Stimulated activated CD8-positive, alpha-beta memory T cell treated with anti-CD3 and anti-CD28 coated beads, Interleukin-4, amount 100 ng/mL, for 24 hours (primary cell): ENCODE results near the gene ZBTB4.

Experiments
- DNase-seq: peaks from one replicate; pipeline ENCODE4 v3.0.0-alpha.2; 2020; ENCODE audit warnings: low read depth

ZBTB4 gene

GRCh38 chr17:7441266-7441665 is 38.2 kb downstream of the ZBTB4 start:
- no peak for DNase-seq

- no peak for DNase-seq
Observed at GRCh38 chr17:7440834-7441195, 38.6 kb downstream of the ZBTB4 start.

- DNase-seq: no peak
Observed at GRCh38 chr17:7440113-7440833, 39.2 kb downstream of the ZBTB4 start.

- no peak for DNase-seq
Observed at GRCh38 chr17:7439462-7440112, 39.8 kb downstream of the ZBTB4 start, which contains the start of gene FGF11. TSS of gene FGF11 (plus strand) at chr17:7439512. CDS start at chr17:7439621, 109 bp downstream.

GRCh38 chr17:7438656-7439460 is 40.6 kb downstream of the ZBTB4 start:
- DNase-seq: no peak

- peak; percentile 56 for DNase-seq
Observed at GRCh38 chr17:7437950-7438614, 41.3 kb downstream of the ZBTB4 start.

DNA sequence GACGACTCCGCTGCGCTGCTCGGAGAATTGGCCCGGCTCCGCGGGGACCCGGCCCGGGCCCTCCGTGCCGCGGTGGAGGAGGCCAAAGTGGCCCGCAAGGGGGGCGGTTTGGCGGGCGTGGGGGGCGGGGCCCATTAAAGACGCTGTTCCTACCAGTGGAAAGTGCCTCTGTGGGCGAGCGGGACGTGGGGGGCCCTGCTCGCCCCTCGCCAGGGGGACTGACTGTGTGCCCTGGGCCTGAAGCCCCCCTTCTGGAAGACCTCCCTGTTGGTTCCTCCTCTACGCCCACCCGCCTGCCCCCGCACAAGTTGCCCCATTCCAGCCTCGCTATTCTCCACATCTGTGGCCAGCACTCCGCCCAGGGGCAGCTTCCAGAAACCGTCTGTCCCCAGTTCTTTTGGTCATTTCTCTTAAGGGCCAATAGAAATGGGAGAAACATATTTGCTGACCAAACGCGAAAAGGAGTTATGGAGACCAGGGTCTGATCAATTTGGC is 42.0 kb downstream of the ZBTB4 start:
- DNase-seq: no peak

DNA sequence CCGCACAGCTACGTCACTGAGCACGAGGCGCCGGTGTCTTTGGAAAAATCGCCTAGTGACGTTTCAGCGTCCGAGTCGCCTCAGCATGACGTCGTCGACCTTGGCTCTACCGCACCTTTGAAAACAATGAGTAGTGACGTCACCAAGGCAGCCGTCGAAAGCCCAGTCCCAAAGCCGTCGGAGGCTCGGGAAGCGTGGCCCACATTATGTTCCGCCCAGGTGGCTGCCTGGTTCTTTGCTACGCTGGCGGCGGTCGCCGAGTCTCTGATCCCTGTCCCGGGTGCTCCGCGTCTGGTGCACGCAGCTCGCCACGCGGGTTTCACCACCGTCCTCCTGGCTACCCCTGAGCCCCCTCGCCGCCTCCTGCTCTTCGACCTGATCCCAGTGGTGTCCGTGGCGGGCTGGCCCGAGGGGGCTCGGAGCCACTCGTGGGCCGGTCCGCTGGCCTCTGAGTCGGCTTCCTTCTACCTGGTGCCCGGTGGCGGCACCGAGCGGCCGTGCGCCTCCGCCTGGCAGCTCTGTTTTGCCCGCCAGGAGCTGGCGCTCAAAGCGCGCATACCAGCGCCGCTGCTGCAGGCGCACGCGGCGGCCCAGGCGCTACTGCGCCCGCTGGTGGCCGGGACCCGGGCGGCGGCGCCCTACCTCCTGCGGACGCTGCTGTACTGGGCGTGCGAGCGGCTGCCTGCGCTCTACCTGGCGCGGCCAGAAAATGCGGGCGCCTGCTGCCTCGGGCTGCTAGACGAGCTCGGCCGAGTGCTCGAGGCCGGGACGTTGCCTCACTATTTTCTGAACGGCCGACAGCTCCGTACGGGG is 42.7 kb downstream of the ZBTB4 start:
- peak; percentile 70 for DNase-seq

- no peak for DNase-seq
Observed at GRCh38 chr17:7435676-7436555, 43.5 kb downstream of the ZBTB4 start.

GRCh38 chr17:7432296-7432695 is 47.1 kb downstream of the ZBTB4 start:
- no peak for DNase-seq

DNA sequence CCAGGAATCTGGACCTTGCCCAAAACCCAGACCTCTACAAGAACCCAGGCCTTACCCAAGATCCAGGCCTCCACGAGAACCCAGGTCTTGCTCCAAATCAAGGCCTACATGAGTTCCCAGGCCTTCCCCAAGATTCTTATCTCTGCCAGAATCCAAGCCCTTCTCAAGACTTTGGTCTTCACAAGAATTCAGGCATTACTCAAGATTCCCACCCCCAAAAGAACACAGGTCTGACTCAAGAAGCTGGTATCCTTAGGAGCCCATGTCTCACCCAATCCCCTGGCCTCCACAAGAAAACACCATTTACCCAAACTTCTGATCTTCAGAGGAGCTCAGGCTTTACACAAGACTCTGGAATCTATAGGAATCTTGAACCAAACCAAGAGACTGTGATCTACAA is 48.2 kb downstream of the ZBTB4 start:
- DNase-seq: no peak

- no peak for DNase-seq
Observed at GRCh38 chr17:7429722-7430121, 49.7 kb downstream of the ZBTB4 start.

DNA sequence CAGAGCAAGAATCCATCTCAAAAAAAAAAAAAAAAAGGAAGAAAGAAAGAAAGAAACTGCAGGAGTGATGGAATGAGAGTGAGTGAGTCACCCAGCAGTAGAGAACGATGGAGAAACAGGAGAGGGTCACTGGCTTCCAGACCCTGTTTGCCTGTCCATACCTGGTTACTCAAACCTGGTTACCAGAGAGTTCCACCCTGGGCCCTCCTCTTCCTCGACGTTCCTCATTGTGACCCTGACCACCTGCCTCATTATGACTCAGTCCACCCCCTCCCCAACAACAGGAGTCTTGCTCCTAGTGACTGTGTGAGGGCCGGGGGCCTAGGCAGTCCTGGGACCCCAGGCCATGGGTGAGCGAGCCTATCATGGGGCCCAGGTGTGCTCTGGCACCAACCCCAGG is 50.9 kb downstream of the ZBTB4 start, which contains the start of gene SPEM3:
Gene SPEM3, plus strand, starts transcription at position 301 of the 400 bp plus-strand sequence. Its CDS starts 46 bp downstream, at position 347.
- DNase-seq: no peak

DNA sequence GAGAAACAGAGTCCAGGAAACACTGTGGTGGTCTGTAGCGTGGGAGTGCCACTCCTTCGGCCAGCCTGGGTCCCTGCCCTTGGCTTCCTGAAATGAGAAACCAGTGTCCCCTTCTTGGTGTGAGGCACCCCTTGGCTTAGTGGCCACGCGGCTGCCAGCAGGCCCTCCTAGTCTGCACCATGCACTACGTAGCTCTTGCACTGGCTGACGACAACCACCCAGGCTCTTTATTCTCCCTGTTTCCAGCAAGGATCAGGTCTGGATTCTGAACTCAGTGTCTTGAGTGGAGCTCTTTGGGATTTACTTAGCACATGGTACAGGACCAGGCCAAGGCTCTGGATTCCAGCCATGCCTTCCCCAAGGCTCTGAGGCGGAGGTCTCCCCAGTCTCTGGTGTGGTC is 51.9 kb downstream of the ZBTB4 start:
- DNase-seq: no peak

DNA sequence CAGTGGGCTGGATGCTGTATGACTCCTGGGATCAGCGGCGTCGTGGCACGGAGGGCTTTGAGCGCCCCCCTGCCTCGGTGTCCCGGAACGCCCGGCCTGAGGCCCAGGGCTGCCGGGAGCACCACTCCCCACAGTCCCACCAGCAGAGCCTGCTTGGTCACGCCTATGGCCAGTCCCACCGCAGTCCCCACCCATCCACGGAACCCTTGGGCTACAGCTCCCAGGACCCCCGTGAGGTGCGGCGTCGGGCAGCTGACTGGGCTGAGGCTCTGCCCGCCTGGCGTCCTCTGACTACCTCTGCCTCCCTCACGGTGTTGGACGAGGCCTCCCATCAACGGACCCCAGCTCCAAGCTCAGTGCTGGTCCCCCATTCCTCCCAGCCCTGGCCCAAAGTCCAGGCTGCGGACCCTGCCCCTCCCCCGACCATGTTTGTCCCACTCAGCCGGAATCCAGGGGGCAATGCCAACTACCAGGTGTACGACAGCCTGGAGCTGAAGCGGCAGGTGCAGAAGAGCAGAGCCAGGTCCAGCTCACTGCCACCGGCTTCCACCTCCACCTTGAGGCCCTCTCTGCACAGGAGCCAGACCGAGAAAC is 52.4 kb downstream of the ZBTB4 start:
- no peak for DNase-seq

DNA sequence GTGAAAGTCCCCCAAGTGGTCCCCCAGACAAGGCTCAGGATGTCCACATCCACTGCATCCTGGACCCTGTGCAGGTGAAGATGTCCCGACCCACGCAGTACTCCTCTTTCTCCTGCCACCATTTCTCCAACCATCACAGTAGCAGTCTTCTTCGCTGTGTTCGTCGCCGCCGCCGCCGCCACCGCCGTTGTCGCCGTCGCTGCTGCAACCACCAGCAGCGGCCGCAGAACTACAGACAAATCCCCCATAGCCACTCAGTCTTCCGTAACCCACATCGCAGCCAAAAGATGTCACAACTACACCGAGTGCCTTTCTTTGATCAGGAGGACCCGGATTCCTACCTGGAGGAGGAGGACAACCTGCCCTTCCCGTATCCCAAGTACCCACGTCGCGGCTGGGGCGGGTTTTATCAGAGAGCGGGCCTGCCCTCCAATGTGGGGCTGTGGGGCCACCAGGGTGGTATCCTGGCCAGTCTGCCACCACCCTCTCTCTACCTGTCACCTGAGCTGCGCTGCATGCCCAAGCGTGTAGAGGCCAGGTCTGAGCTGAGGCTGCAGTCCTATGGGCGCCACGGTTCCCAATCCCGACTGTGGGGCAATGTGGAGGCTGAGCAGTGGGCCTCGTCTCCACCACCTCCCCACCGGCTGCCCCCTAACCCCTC is 53.1 kb downstream of the ZBTB4 start:
- DNase-seq: no peak

DNA sequence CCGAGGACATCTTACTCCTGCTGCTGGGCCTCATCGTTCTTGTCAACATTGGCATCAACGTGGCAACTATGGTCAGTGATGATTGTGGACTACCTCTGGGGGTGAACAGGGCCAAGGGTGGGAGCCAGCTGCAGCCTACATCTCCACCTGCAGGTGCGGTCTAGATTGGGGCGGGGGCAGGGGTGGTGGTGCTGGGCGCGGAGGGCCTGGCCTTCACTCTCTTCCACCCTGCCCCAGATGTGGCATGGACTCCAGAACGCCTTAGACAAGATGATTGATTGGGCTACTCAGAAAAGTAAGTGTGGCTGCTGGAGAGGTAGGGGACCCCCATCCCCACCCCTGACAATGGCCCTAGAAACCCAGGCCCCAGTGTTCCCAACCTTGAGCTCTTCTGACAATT is 53.7 kb downstream of the ZBTB4 start:
- DNase-seq: no peak

DNA sequence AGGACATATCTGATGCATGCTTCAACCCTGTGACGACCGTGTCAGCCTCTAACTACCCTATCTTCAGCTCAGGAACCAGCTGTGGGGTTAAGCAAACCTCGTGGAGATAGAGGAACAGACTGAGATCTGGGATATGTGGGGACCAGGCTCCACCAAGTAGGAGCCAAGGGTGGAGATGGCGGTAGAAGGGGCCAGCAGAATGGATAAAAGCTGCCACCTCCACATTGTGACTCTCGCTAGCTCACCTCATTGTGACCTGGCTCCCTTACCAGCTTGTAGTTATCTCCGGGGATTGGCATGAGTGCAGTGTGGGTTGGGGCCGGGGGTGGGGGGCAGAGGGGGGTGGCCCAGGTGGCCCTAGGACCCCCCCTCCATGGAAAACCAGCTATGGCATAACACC is 54.1 kb downstream of the ZBTB4 start, which contains the start of gene SPEM2:
Gene SPEM2, plus strand, starts transcription at position 301 of the 400 bp plus-strand sequence. Its CDS starts 73 bp downstream, at position 374.
- no peak for DNase-seq

DNA sequence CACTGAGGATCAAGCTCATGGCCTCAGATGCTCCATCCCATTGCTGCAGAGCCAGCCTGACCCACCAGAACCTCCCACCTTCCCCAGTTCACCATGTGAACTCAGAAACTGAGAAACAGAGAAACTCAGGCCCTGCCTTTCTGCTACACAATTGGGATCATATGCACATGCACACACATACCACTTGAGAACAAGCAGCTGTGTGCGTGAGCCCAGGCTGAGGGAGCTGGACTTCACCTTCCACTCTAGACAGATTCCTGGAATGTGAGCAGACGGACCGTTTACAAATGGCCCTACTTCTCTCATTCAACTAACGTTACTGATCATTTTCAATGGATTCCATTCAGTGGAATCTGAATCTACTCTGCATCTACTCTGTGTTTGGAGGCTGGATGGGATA is 55.8 kb downstream of the ZBTB4 start:
- no peak for DNase-seq
